Colonic mucosa (tissue), 4 donors: ENCODE data around the gene PXDC1. TPM values are rescaled to one million over a fixed set of nuclear protein-coding genes. Genes with fewer than 3 reads are reported as not detected.
"Not testable (repeated sequence)": the region's sequence is repeated elsewhere in the genome, so short reads cannot be mapped to it uniquely, and the experiment has no call there.

ENCODE experiments used
- DNase-seq: peaks from one replicate; pipeline ENCODE4 v3.0.0-alpha.2; 2020
- H3K27ac ChIP-seq: fragments of 200-600 bp; one replicate; pipeline ENCODE4 v1.8.0; 2021
- H3K27me3 ChIP-seq: fragments of 200-600 bp; one replicate; pipeline ENCODE4 v1.8.0; 2021
- H3K36me3 ChIP-seq: fragments of 200-600 bp; one replicate; pipeline ENCODE4 v1.8.0; 2021
- H3K4me1 ChIP-seq: fragments of 200-600 bp; one replicate; pipeline ENCODE4 v1.8.0; 2021; ENCODE audit warnings: mild to moderate bottlenecking
- H3K4me3 ChIP-seq: fragments of 200-600 bp; one replicate; pipeline ENCODE4 v1.8.0; 2021
- H3K9ac ChIP-seq, 2 donors: one replicate each; pipeline ENCODE4 v1.7.0; 2013; ENCODE audit warnings: control low read depth in 2 of 2, low read depth in 2 of 2, low read length in 2 of 2
- H3K9me3 ChIP-seq: fragments of 200-600 bp; one replicate; pipeline ENCODE4 v1.8.0; 2021
- CTCF ChIP-seq: fragments of 200-600 bp; IDR thresholded peaks from one replicate; pipeline ENCODE4 v1.8.0; 2022; ENCODE audit warnings: antibody characterized with exemption, mild to moderate bottlenecking
- intact Hi-C: fragments of 100-400 bp; cut with DNase I; formaldehyde crosslinking; loops from one replicate; pipeline ENCODE4 v1.14.1; 2022
- total RNA-seq, 2 donors: library from RNA; stranded (reverse); fragmentation: NEBNext Ultra II Directional in 1 of 2; extraction: Animal tissue kit (Norgen Biotek cat#: 25700) in 1 of 2; gene quantifications; one replicate each; pipeline ENCODE4 v1.2.1, GENCODE V29; 2021
- donor health status: healthy.
- donor health status: DM: no; HTN: no; CAD: no.
- donor health status: DM: no; HTN: no; CAD: no.

PXDC1 gene
- total RNA-seq, 2 donors from 2014 or later: 1.7 to 8.8 TPM

- H3K27me3 ChIP-seq: no peaks in the 10 kb centered on the region
- H3K4me1 ChIP-seq: no peaks in the 10 kb centered on the region
- DNase-seq: no peak
- TF ChIP-seq CTCF: no peak
- no peak overlapping the region for H3K4me3 ChIP-seq
- no peak overlapping the region for H3K27ac ChIP-seq
- H3K36me3 ChIP-seq: no peaks in the 10 kb centered on the region
- H3K9me3 ChIP-seq: no peaks in the 10 kb centered on the region
- no peak overlapping the region for H3K9ac ChIP-seq
- intact Hi-C loops: no loop called here
Observed at GRCh38 chr6:3762852-3763251, 11.3 kb upstream of the PXDC1 start.

GRCh38 chr6:3762359-3762758 is 10.8 kb upstream of the PXDC1 start:
- no peak overlapping the region for H3K4me3 ChIP-seq
- DNase-seq: no peak
- intact Hi-C loops: no loop called here
- no peak overlapping the region for H3K9ac ChIP-seq
- no peaks in the 10 kb centered on the region for H3K27me3 ChIP-seq
- TF ChIP-seq CTCF: no peak
- no peaks in the 10 kb centered on the region for H3K4me1 ChIP-seq
- no peaks in the 10 kb centered on the region for H3K36me3 ChIP-seq
- no peak overlapping the region for H3K27ac ChIP-seq
- H3K9me3 ChIP-seq: no peaks in the 10 kb centered on the region

GRCh38 chr6:3761989-3762270 is 10.4 kb upstream of the PXDC1 start:
- H3K9ac ChIP-seq: no peak overlapping the region
- no peak for DNase-seq
- intact Hi-C loops: no loop called here

GRCh38 chr6:3759646-3760232 is 8.2 kb upstream of the PXDC1 start:
- Histone ChIP-seq H3K9ac (no peak overlapping the region), H3K36me3 (no peaks in the 10 kb centered on the region), H3K27me3 (no peaks in the 10 kb centered on the region), H3K4me3 (no peak overlapping the region), H3K4me1 (no peaks in the 10 kb centered on the region), H3K9me3 (no peaks in the 10 kb centered on the region), H3K27ac (no peak overlapping the region)
- DNase-seq: no peak
- no peak for TF ChIP-seq CTCF
- intact Hi-C loops: no loop called here

More at GRCh38 chr6:3761989-3762270, 10.4 kb upstream of the PXDC1 start:
- no peak overlapping the region for H3K27ac ChIP-seq
- no peaks in the 10 kb centered on the region for H3K4me1 ChIP-seq
- no peaks in the 10 kb centered on the region for H3K27me3 ChIP-seq
- H3K36me3 ChIP-seq: no peaks in the 10 kb centered on the region
- TF ChIP-seq CTCF: no peak
- H3K4me3 ChIP-seq: no peak overlapping the region
- H3K9me3 ChIP-seq: no peaks in the 10 kb centered on the region

- H3K9me3 ChIP-seq: no peaks in the 10 kb centered on the region
- DNase-seq: no peak
- H3K27me3 ChIP-seq: no peaks in the 10 kb centered on the region
- intact Hi-C loops: no loop called here
- no peak overlapping the region for H3K27ac ChIP-seq
- no peak overlapping the region for H3K4me3 ChIP-seq
- TF ChIP-seq CTCF: no peak
- no peaks in the 10 kb centered on the region for H3K36me3 ChIP-seq
- no peak overlapping the region for H3K9ac ChIP-seq
- no peaks in the 10 kb centered on the region for H3K4me1 ChIP-seq
Observed at GRCh38 chr6:3758842-3759144, 7.3 kb upstream of the PXDC1 start.

- H3K4me3 ChIP-seq, H3K9ac ChIP-seq, H3K9me3 ChIP-seq, intact Hi-C loops, H3K36me3 ChIP-seq, DNase-seq, H3K27ac ChIP-seq, H3K27me3 ChIP-seq, H3K4me1 ChIP-seq: not testable (repeated sequence)
Observed at GRCh38 chr6:3757998-3758841, 6.7 kb upstream of the PXDC1 start.
